SK-N-SH treated with all-trans-retinoic acid at 6 μM for 48 hours (cell line): Measurements from ENCODE around the gene AP2B1.

Experiments
- ARNTL ChIP-seq: fragments of 450-650 bp; formaldehyde crosslinking; IDR thresholded peaks from 2 replicates; pipeline ENCODE4 v1.5.0; 2020; ENCODE audit warnings: low read depth, mild to moderate bottlenecking, moderate library complexity, borderline replicate concordance
- GLIS3 ChIP-seq: fragments of 250-450 bp; sonication (Bioruptor Pico); IDR thresholded peaks from 2 replicates; pipeline ENCODE4 v1.5.0; 2020; ENCODE audit warnings: mild to moderate bottlenecking, moderate library complexity
- POU6F1 ChIP-seq: fragments of 250-450 bp; sonication (Bioruptor Pico); IDR thresholded peaks from 2 replicates; pipeline ENCODE4 v1.8.0; 2021; ENCODE audit warnings: low read depth, mild to moderate bottlenecking, moderate library complexity, borderline replicate concordance
- PPARA ChIP-seq: fragments of 250-450 bp; sonication (Bioruptor Pico); IDR thresholded peaks from 2 replicates; pipeline ENCODE4 v1.5.0; 2020; ENCODE audit warnings: mild to moderate bottlenecking, borderline replicate concordance
- RARB ChIP-seq: fragments of 250-450 bp; sonication (Bioruptor Pico); IDR thresholded peaks from 2 replicates; pipeline ENCODE4 v1.8.0; 2021; ENCODE audit warnings: mild to moderate bottlenecking, moderate library complexity
- TSHZ2 ChIP-seq: fragments of 250-450 bp; sonication (Bioruptor Pico); IDR thresholded peaks from 2 replicates; pipeline ENCODE4 v1.5.0; 2020; ENCODE audit warnings: mild to moderate bottlenecking, moderate library complexity
- ZFP3 ChIP-seq: fragments of 250-450 bp; sonication (Bioruptor Pico); IDR thresholded peaks from 2 replicates; pipeline ENCODE4 v1.5.0; 2020; ENCODE audit warnings: mild to moderate bottlenecking, moderate library complexity
- ZFP30 ChIP-seq: fragments of 450-650 bp; formaldehyde crosslinking; IDR thresholded peaks from 2 replicates; pipeline ENCODE4 v1.5.0; 2022; ENCODE audit warnings: mild to moderate bottlenecking, moderate library complexity
- TF ChIP-seq, protein P1 (sequence below): fragments of 250-450 bp; sonication (Bioruptor Pico); IDR thresholded peaks from 2 replicates; pipeline ENCODE4 v1.8.0; 2020; ENCODE audit warnings: mild to moderate bottlenecking, moderate library complexity, borderline replicate concordance
- TF ChIP-seq, protein P2 (sequence below): fragments of 250-450 bp; sonication (Bioruptor Pico); IDR thresholded peaks from 2 replicates; pipeline ENCODE4 v1.5.1; 2021; ENCODE audit warnings: mild to moderate bottlenecking, moderate library complexity

GRCh38 chr17:35742896-35743477 is 155.9 kb downstream of the AP2B1 start:
- TF ChIP-seq ZFP30 (CRISPR knock-in tag) (no peak), ZFP3 (CRISPR knock-in tag) (no peak), RARB (CRISPR knock-in tag) (no peak), GLIS3 (CRISPR knock-in tag) (no peak), ARNTL (no peak), POU6F1 (no peak), TSHZ2 (CRISPR knock-in tag) (no peak), PPARA (CRISPR knock-in tag) (no peak)
- TF ChIP-seq, protein P1, sequence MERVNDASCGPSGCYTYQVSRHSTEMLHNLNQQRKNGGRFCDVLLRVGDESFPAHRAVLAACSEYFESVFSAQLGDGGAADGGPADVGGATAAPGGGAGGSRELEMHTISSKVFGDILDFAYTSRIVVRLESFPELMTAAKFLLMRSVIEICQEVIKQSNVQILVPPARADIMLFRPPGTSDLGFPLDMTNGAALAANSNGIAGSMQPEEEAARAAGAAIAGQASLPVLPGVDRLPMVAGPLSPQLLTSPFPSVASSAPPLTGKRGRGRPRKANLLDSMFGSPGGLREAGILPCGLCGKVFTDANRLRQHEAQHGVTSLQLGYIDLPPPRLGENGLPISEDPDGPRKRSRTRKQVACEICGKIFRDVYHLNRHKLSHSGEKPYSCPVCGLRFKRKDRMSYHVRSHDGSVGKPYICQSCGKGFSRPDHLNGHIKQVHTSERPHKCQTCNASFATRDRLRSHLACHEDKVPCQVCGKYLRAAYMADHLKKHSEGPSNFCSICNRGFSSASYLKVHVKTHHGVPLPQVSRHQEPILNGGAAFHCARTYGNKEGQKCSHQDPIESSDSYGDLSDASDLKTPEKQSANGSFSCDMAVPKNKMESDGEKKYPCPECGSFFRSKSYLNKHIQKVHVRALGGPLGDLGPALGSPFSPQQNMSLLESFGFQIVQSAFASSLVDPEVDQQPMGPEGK: no peak
- TF ChIP-seq, protein P2, sequence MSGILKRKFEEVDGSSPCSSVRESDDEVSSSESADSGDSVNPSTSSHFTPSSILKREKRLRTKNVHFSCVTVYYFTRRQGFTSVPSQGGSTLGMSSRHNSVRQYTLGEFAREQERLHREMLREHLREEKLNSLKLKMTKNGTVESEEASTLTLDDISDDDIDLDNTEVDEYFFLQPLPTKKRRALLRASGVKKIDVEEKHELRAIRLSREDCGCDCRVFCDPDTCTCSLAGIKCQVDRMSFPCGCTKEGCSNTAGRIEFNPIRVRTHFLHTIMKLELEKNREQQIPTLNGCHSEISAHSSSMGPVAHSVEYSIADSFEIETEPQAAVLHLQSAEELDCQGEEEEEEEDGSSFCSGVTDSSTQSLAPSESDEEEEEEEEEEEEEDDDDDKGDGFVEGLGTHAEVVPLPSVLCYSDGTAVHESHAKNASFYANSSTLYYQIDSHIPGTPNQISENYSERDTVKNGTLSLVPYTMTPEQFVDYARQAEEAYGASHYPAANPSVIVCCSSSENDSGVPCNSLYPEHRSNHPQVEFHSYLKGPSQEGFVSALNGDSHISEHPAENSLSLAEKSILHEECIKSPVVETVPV: no peak
